Measurements from ENCODE around the gene TOMM5.

TOMM5 gene

DNA sequence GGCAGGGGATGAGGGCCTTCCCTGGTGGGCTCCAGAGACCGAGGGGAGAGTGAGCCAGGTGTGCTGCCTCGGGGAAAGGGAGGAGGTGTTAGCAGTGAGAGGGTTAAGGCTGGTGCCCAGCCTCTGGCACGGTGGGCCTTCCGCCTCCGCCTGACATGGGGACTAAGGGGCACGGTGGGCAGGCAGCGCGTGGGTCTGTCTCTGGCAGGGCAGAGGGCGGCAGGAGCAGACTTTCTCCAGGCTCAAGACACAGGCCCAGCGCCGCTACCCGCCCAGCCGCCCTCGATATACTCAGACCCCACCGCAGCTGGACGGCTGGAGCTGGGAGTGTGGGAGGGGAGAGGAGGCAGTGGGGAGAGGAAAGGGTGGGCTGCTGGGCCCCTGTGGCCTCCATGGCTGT lies 43.4 kb upstream of the TOMM5 start:
- DNase-seq (ENCODE audit: insufficient read length, low spot score) = no peak

DNA sequence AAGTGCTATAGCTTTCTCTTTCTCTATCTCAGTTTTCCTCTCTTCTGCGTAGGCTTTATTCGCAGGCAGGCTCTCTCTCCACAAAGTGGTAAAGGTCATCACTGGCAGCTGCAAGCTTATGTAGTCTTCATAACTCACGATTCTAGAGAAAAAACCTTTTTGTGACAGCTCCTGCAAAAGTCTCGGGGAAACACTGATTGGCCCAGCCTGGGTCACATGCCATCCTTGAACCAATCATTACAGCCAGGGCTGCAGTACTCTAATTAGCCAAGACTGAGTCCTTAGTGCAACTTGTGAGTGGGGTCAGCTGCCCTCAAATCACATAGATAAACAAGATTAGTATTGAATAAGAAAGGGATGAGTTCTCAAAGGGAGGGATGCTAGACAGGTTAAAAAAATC lies 40.1 kb upstream of the TOMM5 start:
- no peak for FAIRE-seq
- TF ChIP-seq, protein P1, sequence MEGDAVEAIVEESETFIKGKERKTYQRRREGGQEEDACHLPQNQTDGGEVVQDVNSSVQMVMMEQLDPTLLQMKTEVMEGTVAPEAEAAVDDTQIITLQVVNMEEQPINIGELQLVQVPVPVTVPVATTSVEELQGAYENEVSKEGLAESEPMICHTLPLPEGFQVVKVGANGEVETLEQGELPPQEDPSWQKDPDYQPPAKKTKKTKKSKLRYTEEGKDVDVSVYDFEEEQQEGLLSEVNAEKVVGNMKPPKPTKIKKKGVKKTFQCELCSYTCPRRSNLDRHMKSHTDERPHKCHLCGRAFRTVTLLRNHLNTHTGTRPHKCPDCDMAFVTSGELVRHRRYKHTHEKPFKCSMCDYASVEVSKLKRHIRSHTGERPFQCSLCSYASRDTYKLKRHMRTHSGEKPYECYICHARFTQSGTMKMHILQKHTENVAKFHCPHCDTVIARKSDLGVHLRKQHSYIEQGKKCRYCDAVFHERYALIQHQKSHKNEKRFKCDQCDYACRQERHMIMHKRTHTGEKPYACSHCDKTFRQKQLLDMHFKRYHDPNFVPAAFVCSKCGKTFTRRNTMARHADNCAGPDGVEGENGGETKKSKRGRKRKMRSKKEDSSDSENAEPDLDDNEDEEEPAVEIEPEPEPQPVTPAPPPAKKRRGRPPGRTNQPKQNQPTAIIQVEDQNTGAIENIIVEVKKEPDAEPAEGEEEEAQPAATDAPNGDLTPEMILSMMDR (IDR thresholded peaks at IDR 0.05; ENCODE audit: insufficient read depth, missing control alignments) = no peak
- no peak for DNase-seq (ENCODE audit: insufficient read length, low spot score)

More for the DNA sequence above, 43.4 kb upstream of the TOMM5 start:
- FAIRE-seq = no peak
- TF ChIP-seq, protein P1 (IDR thresholded peaks at IDR 0.05; ENCODE audit: insufficient read depth, missing control alignments) = no peak

DNA sequence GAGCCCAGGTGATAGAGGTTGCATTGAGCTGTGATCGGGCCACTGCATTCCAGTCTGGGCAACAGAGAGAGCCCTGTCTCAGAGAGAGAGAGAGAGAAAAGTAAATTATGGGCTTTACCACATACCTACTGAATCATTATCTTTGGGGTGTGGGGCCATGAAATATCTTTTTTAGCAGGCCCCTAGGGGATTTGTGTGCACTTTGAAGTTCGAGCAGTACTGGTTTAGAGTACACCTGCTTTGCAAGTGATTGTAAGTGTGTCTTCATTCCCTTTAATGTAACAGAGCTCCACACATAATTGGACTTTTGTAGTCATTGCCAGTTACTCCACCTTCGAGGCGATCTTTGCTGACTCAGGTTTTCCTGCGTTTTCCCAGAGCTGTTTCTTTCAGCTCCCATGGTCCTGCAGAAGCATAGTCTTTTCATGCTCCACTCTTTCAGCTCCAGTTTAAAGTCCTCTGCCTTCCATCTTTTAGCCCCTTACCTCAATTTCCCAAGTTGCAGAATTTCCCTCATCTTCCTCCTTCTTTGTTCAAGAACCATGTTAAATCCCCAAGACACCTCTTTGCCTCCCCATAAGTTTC lies 34.4 kb upstream of the TOMM5 start:
- no peak for FAIRE-seq
- no peak for DNase-seq (ENCODE audit: insufficient read length, low spot score)
- TF ChIP-seq, protein P1 (IDR thresholded peaks at IDR 0.05; ENCODE audit: insufficient read depth, missing control alignments) = no peak

DNA sequence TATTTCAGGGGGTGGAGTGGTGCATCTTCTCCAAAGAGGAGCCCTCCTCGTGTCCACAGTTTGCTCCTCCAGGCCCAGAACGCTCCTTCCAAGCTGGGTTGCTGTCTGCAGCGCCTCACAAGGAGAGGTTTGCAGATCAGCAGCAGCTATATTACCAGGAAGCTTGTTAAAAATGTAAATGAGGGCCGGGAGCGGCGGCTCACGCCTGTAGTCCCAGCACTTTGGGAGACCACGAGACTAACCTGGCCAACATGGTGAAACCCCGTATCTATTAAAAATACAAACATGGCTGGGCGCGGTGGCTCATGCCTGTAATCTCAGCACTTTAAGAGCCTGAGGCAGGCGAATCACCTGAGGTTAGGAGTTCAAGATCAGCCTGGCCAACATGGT lies 33.4 kb upstream of the TOMM5 start:
- no peak for FAIRE-seq
- DNase-seq (ENCODE audit: insufficient read length, low spot score) = no peak
- TF ChIP-seq, protein P1 (IDR thresholded peaks at IDR 0.05; ENCODE audit: insufficient read depth, missing control alignments) = no peak

DNA sequence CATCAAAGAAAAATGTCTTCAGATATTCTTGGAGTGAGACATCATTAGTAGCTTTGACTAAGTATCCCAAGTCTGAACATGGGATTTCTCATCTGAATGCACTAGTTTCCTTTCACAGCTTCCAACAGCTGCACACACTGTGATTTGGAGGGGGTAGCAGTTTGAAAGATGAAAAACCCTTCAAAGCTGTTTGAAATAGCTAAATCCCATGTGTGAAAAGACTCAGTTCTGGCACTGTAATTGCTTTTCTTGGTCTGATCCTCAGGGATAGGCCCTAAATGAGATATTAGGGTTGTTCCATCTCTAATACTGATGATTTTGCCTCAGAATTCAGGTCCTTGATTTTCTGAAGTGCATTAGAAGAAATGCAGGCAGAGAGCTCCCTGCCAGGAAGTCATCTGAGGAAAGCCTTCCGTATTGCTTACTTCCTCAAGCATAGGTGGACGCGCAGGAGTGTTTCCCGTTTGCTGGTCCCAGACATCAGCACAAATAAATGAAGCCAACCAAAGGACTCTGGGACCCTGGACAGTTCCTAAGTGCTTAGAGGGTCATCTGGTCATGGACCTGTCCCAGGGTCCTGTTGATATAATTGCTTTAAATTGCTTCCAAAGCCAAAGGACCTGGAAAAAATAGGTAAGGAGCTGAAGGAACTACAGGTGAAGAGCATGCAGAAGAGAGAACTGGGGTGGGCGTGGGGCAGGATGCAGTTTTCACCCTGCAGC lies 32.8 kb upstream of the TOMM5 start:
- FAIRE-seq = no peak
- TF ChIP-seq, protein P1 (IDR thresholded peaks at IDR 0.05; ENCODE audit: insufficient read depth, missing control alignments) = no peak
- DNase-seq (ENCODE audit: insufficient read length, low spot score) = no peak

DNA sequence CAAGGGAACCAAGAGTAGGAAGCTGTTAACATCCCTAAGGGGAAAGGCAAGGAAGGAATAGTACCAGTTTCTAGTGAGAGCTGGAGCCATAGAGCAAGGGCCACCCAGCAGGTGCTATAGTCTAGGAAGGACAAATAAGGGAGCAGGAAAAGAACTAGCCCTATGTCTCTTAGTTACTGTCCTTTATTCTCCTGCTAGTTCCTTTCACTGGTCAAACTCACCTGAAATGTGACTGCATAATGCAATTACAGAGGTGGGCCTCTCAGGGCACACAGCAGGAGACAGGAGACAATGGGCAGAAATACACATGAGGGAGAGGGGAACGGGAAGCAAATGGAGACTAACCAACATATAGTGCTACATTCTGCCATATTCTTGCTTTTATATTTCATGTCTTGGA lies 31.7 kb upstream of the TOMM5 start:
- TF ChIP-seq, protein P1 (IDR thresholded peaks at IDR 0.05; ENCODE audit: insufficient read depth, missing control alignments) = no peak
- FAIRE-seq (no peak), DNase-seq (ENCODE audit: insufficient read length, low spot score) (no peak)

DNA sequence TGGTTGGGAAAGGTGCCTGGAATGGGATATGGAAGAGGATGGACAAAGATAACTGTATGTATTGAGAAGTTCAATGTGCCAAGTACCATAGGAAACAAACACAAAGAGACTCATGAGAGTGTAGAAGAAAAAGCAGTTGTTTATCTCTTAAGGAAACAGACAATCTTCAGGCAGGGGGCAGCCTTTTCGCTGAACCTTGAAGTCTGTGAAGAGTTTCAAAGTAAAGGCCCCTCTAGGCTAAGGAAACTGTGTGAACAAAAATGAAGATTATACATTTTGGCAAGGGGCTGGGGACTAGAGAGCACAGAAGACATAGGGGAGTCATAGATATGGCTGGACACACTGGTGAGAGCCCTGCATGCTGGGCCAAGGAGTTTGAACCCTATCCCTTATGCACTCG lies 30.9 kb upstream of the TOMM5 start:
- FAIRE-seq (no peak), DNase-seq (ENCODE audit: insufficient read length, low spot score) (no peak)
- TF ChIP-seq, protein P1 (IDR thresholded peaks at IDR 0.05; ENCODE audit: insufficient read depth, missing control alignments) = no peak
